Activated gamma-delta T cell (primary cell): ENCODE measurements around the gene SLC38A1.

Source experiments
- DNase-seq: peaks from one replicate; lab custom pipeline; 2025; lab: John Stamatoyannopoulos, UW

Gene SLC38A1

GRCh38 chr12:46134205-46134811, 134.5 kb downstream of the SLC38A1 start:
- DNase-seq: no peak

- no peak for DNase-seq
Measured at GRCh38 chr12:46133751-46134150, 135.1 kb downstream of the SLC38A1 start.
